GM23338 (cell line): ENCODE data around the gene APC2.
"Not testable (repeated sequence)": the region's sequence is repeated elsewhere in the genome, so short reads cannot be mapped to it uniquely, and the experiment has no call there.

ENCODE experiments used
- CREB1 ChIP-seq: fragments of 250-450 bp; sonication (Bioruptor Pico); IDR thresholded peaks from 2 replicates; pipeline ENCODE4 v1.5.0; 2020; ENCODE audit warnings: low read depth, mild to moderate bottlenecking, moderate library complexity
- CTCF ChIP-seq, 2 experiments: fragments of 200-600 bp in 1 of 2; sonication (generic) in 1 of 2; conservative IDR thresholded peaks; 2 replicates each; pipeline versions ENCODE4 v1.5.1 to v1.6.1; 2016 to 2017; ENCODE audit warnings: antibody characterized with exemption in 2 of 2, low read depth in 2 of 2, mild to moderate bottlenecking in 2 of 2, moderate library complexity in 1 of 2
- EZH2 ChIP-seq: fragments of 200-600 bp; sonication (generic); IDR thresholded peaks from one replicate; pipeline ENCODE4 v1.8.0; 2017; ENCODE audit warnings: antibody characterized with exemption, mild to moderate bottlenecking, low read depth; ENCODE audit not compliant: unreplicated experiment
- EZH2phosphoT487 ChIP-seq: fragments of 200-600 bp; sonication (generic); IDR thresholded peaks from one replicate; pipeline ENCODE4 v1.8.1; 2018; ENCODE audit warnings: antibody characterized with exemption; ENCODE audit not compliant: unreplicated experiment
- JUNB ChIP-seq: IDR thresholded peaks from one replicate; pipeline ENCODE4 v1.6.1; 2016; ENCODE audit warnings: antibody characterized with exemption; ENCODE audit not compliant: unreplicated experiment
- POLR2AphosphoS5 ChIP-seq: IDR thresholded peaks from 2 replicates; pipeline ENCODE4 v1.6.1; 2016; ENCODE audit warnings: antibody characterized with exemption, low read depth
- REST ChIP-seq: IDR thresholded peaks from one replicate; pipeline ENCODE4 v1.6.1; 2018; ENCODE audit warnings: antibody characterized with exemption; ENCODE audit not compliant: unreplicated experiment
- STAT1 ChIP-seq: IDR thresholded peaks from one replicate; pipeline ENCODE4 v1.6.1; 2016; ENCODE audit warnings: antibody characterized with exemption; ENCODE audit not compliant: unreplicated experiment
- ZNF114 ChIP-seq: fragments of 250-450 bp; sonication (Bioruptor Pico); IDR thresholded peaks from 2 replicates; pipeline ENCODE4 v1.5.0; 2020; ENCODE audit warnings: mild to moderate bottlenecking, moderate library complexity

- TF ChIP-seq POLR2AphosphoS5; ZNF114; EZH2; CTCF (conservative IDR thresholded peaks at IDR 0.05; ENCODE audit: low read depth in 2 of 2); EZH2phosphoT487; CREB1 (CRISPR knock-in tag); REST; JUNB; STAT1: not testable (repeated sequence)
These were observed 27.1 kb downstream of the APC2 start for GRCh38 chr19:1477056-1477455.
